HEK293 (cell line): ENCODE results near the gene TPD52L1.

Experiments used
- CTCF ChIA-PET: fragments of 350-600 bp; formaldehyde crosslinking; extraction: SDS; loops from one replicate; lab custom pipeline; 2021; ENCODE audit warnings: antibody characterized with exemption; lab: Yijun Ruan, JAX
- POLR2A ChIA-PET: fragments of 300-600 bp; formaldehyde crosslinking; extraction: SDS; loops from one replicate; lab custom pipeline; 2020; ENCODE audit warnings: antibody characterized with exemption, inconsistent platforms; lab: Yijun Ruan, JAX
- H3K27ac ChIP-seq: fragments of 200-500 bp; sonication (Bioruptor generic); 2 replicates; pipeline ENCODE4 v1.5.1; 2014; ENCODE audit warnings: low read depth, low read length, control low read depth, inconsistent platforms; ENCODE audit errors: extremely low read depth
- H3K36me3 ChIP-seq, 2 experiments: fragments of 200-500 bp in 1 of 2; sonication (Bioruptor generic) in 1 of 2; 1 replicate in 1 of 2; 2 replicates in 1 of 2; pipeline ENCODE4 v1.5.1; 2014 to 2017; ENCODE audit warnings: inconsistent platforms in 2 of 2, low read length in 2 of 2; ENCODE audit not compliant: control insufficient read depth in 2 of 2, insufficient read depth in 1 of 2
- H3K4me1 ChIP-seq: fragments of 200-500 bp; sonication (Bioruptor generic); 2 replicates; pipeline ENCODE4 v1.5.1; 2014; ENCODE audit warnings: mild to moderate bottlenecking, low read length, inconsistent platforms; ENCODE audit not compliant: control insufficient read depth, insufficient read depth
- H3K4me3 ChIP-seq: 2 replicates; pipeline ENCODE4 v1.5.1; 2011; ENCODE audit warnings: low read depth, mild to moderate bottlenecking, control low read depth, low read length, moderate library complexity
- H3K9me3 ChIP-seq: fragments of 200-500 bp; sonication (Bioruptor generic); 2 replicates; pipeline ENCODE4 v1.5.1; 2014; ENCODE audit warnings: low read depth, low read length, inconsistent platforms; ENCODE audit not compliant: control insufficient read depth, insufficient read depth
- HIC1 ChIP-seq: fragments of 450-650 bp; formaldehyde crosslinking; IDR thresholded peaks from 2 replicates; pipeline ENCODE4 v1.5.1; 2016; ENCODE audit warnings: missing biosample characterization, missing genetic modification characterization
- IKZF3 ChIP-seq: fragments of 450-650 bp; IDR thresholded peaks from 2 replicates; pipeline ENCODE4 v1.5.0; 2018; ENCODE audit warnings: missing biosample characterization, mild to moderate bottlenecking, missing genetic modification characterization, moderate library complexity
- KLF1 ChIP-seq: fragments of 450-650 bp; formaldehyde crosslinking; IDR thresholded peaks from 2 replicates; pipeline ENCODE4 v1.5.1; 2016; ENCODE audit warnings: missing biosample characterization, missing genetic modification characterization
- PRDM1 ChIP-seq: fragments of 450-650 bp; formaldehyde crosslinking; IDR thresholded peaks from 2 replicates; pipeline ENCODE4; 2016; ENCODE audit warnings: missing biosample characterization, missing genetic modification characterization
- PRDM4 ChIP-seq: fragments of 450-650 bp; formaldehyde crosslinking; IDR thresholded peaks from 2 replicates; pipeline ENCODE4 v1.5.1; 2017; ENCODE audit warnings: missing biosample characterization, missing genetic modification characterization
- RBAK ChIP-seq: fragments of 450-650 bp; formaldehyde crosslinking; IDR thresholded peaks from 2 replicates; pipeline ENCODE4 v1.5.1; 2016; ENCODE audit warnings: missing biosample characterization, missing genetic modification characterization
- ZBTB20 ChIP-seq: fragments of 450-650 bp; formaldehyde crosslinking; IDR thresholded peaks from 2 replicates; pipeline ENCODE4 v1.5.1; 2016; ENCODE audit warnings: missing biosample characterization, missing genetic modification characterization
- ZBTB7A ChIP-seq: fragments of 450-650 bp; formaldehyde crosslinking; IDR thresholded peaks from 2 replicates; pipeline ENCODE4 v1.5.1; 2016; ENCODE audit warnings: low read depth, missing biosample characterization, missing genetic modification characterization
- ZIC2 ChIP-seq: fragments of 450-650 bp; formaldehyde crosslinking; IDR thresholded peaks from 2 replicates; pipeline ENCODE4 v1.5.1; 2016; ENCODE audit warnings: missing biosample characterization, missing genetic modification characterization
- ZNF138 ChIP-seq: fragments of 450-650 bp; formaldehyde crosslinking; IDR thresholded peaks from 2 replicates; pipeline ENCODE4 v1.5.1; 2016; ENCODE audit warnings: missing biosample characterization, missing genetic modification characterization, borderline replicate concordance
- ZNF157 ChIP-seq: fragments of 450-650 bp; formaldehyde crosslinking; IDR thresholded peaks from 2 replicates; pipeline ENCODE4 v1.5.1; 2016; ENCODE audit warnings: missing biosample characterization, missing genetic modification characterization
- ZNF211 ChIP-seq: fragments of 450-650 bp; formaldehyde crosslinking; IDR thresholded peaks from 2 replicates; pipeline ENCODE4 v1.5.1; 2016; ENCODE audit warnings: low read depth, missing biosample characterization, missing genetic modification characterization
- ZNF266 ChIP-seq: fragments of 450-650 bp; formaldehyde crosslinking; IDR thresholded peaks from 2 replicates; pipeline ENCODE4 v1.5.1; 2016; ENCODE audit warnings: missing biosample characterization, missing genetic modification characterization, low read depth
- ZNF280C ChIP-seq: fragments of 450-650 bp; formaldehyde crosslinking; IDR thresholded peaks from 2 replicates; pipeline ENCODE4 v1.5.1; 2016; ENCODE audit warnings: missing biosample characterization, missing genetic modification characterization
- ZNF404 ChIP-seq: fragments of 450-650 bp; formaldehyde crosslinking; IDR thresholded peaks from 2 replicates; pipeline ENCODE4 v1.5.1; 2017; ENCODE audit warnings: missing biosample characterization, missing genetic modification characterization
- ZNF488 ChIP-seq: fragments of 450-650 bp; formaldehyde crosslinking; IDR thresholded peaks from 2 replicates; pipeline ENCODE4 v1.5.1; 2016; ENCODE audit warnings: missing biosample characterization, missing genetic modification characterization
- ZNF580 ChIP-seq: fragments of 450-650 bp; formaldehyde crosslinking; IDR thresholded peaks from 2 replicates; pipeline ENCODE4 v1.5.1; 2016; ENCODE audit warnings: missing biosample characterization, missing genetic modification characterization
- ZNF600 ChIP-seq: fragments of 450-650 bp; formaldehyde crosslinking; IDR thresholded peaks from 2 replicates; pipeline ENCODE4 v1.5.1; 2016; ENCODE audit warnings: missing biosample characterization, missing genetic modification characterization
- ZNF791 ChIP-seq: fragments of 450-650 bp; formaldehyde crosslinking; IDR thresholded peaks from 2 replicates; pipeline ENCODE4 v1.5.1; 2016; ENCODE audit warnings: missing biosample characterization, missing genetic modification characterization

TPD52L1 gene

GRCh38 chr6:125140808-125141207 lies 12.8 kb upstream of the TPD52L1 start:
- Histone ChIP-seq H3K27ac (no peak overlapping the region), H3K4me3 (no peak overlapping the region), H3K36me3 (no peaks in the 10 kb centered on the region), H3K9me3 (no peaks in the 10 kb centered on the region), H3K4me1 (no peaks in the 10 kb centered on the region)
- ChIA-PET CTCF (interaction anchor here (0.7 to 1.3 kb wide), 3 partner anchors 10 to 446 kb away, joined by 3 to 5 read pairs (median 5); no protein-coding TSS in a partner anchor), POLR2A (no interaction called here)
- TF ChIP-seq IKZF3 (tag by site-specific recombination) (no peak), PRDM1 (no peak), ZNF211 (no peak), ZNF791 (tag by site-specific recombination) (no peak), PRDM4 (tag by site-specific recombination) (no peak), ZNF600 (tag by site-specific recombination) (no peak), ZNF580 (tag by site-specific recombination) (no peak), ZIC2 (no peak), KLF1 (tag by site-specific recombination) (no peak), ZNF266 (tag by site-specific recombination) (no peak), HIC1 (no peak)

GRCh38 chr6:125142618-125143017 lies 11.0 kb upstream of the TPD52L1 start:
- CTCF ChIA-PET = interaction anchor here (0.8 kb wide), 1 partner anchor 28 kb away, joined by 3 read pairs; no protein-coding TSS in a partner anchor
- H3K36me3 ChIP-seq = no peaks in the 10 kb centered on the region
- H3K4me3 ChIP-seq = no peak overlapping the region
- no peaks in the 10 kb centered on the region for H3K9me3 ChIP-seq
- TF ChIP-seq ZBTB20 (no peak), ZNF157 (no peak)
- TF ChIP-seq, all 188 proteins: peak for 0
- no peaks in the 10 kb centered on the region for H3K4me1 ChIP-seq
- H3K27ac ChIP-seq = no peak overlapping the region
- POLR2A ChIA-PET = no interaction called here

- Histone ChIP-seq H3K36me3 (no peaks in the 10 kb centered on the region), H3K4me3 (no peak overlapping the region), H3K9me3 (no peaks in the 10 kb centered on the region), H3K4me1 (no peaks in the 10 kb centered on the region), H3K27ac (no peak overlapping the region)
- no peak for TF ChIP-seq ZNF488 (tag by site-specific recombination)
- TF ChIP-seq ZBTB7A (tag by site-specific recombination) = no peak
- TF ChIP-seq ZNF280C (tag by site-specific recombination) = no peak
- no peak for TF ChIP-seq ZNF138 (tag by site-specific recombination)
- TF ChIP-seq RBAK (tag by site-specific recombination) = no peak
- no peak for TF ChIP-seq ZNF404 (tag by site-specific recombination)
- POLR2A ChIA-PET = no interaction called here
- CTCF ChIA-PET = interaction anchor here (0.8 to 2.2 kb wide), 2 partner anchors 11 to 274 kb away, joined by 4 to 10 read pairs; no protein-coding TSS in a partner anchor
These were observed 8.8 kb upstream of the TPD52L1 start for GRCh38 chr6:125144822-125145221.
